IMR-90 (cell line): ENCODE data around the gene SLC9A7.

Experiments
- CTCF ChIP-seq: conservative IDR thresholded peaks from 2 replicates; pipeline ENCODE4 v1.5.1; 2012; ENCODE audit warnings: mild to moderate bottlenecking, low read depth, low read length, improper control_type of control experiment
- MAFK ChIP-seq: IDR thresholded peaks from 2 replicates; pipeline ENCODE4 v1.6.1; 2012; ENCODE audit warnings: low read depth, low read length, improper control_type of control experiment
- MAZ ChIP-seq: IDR thresholded peaks from 2 replicates; pipeline ENCODE4 v1.6.1; 2012; ENCODE audit warnings: low read depth, mild to moderate bottlenecking, low read length, improper control_type of control experiment, moderate library complexity, borderline replicate concordance
- RAD21 ChIP-seq: IDR thresholded peaks from 2 replicates; pipeline ENCODE4 v1.6.1; 2012; ENCODE audit warnings: low read length, improper control_type of control experiment

DNA sequence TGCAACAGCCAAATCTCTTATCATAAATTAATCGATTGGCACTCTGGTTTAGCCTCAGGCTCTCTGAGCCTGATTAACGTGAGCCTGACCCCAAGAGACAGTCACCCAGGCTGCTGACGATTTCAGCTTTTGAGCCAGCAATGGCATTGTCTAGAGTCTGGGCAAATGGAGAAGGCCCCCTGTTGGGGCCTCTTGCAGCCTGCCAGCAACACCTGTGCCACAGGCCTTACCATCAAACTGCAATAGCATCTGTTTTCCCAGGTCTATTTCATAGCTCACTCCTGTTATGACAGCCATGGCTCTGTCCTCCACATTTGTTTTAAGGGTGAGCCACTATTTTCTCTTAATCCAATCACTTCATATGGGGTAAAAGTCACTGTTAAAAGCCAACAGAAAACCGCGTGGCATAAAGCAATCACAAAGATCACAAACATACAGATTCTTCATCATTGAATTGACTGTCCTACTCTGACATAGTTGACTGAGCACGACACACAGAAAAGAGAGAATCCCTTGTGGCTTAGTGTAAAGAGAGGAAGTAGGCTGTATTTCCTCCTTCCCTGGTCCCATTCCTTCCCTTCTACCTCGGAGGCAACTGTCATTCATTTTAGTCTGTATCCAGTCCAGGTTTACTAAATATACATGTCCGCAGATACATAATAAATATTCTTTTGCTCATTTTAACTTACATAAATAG is 47.8 kb downstream of the SLC9A7 start:
- no peak for TF ChIP-seq MAFK
- TF ChIP-seq CTCF, result no peak
- TF ChIP-seq RAD21, result no peak
- no peak for TF ChIP-seq MAZ
